Spleen (tissue), 7 donors: ENCODE data around the gene PSMD5.

ENCODE experiments used
- POLR2AphosphoS5 ChIP-seq, 3 donors: sonication (generic); formaldehyde crosslinking; IDR thresholded peaks; one replicate each; pipeline ENCODE4 v1.5.1; 2017; ENCODE audit warnings: antibody characterized with exemption in 3 of 3
- TF ChIP-seq, protein P1 (sequence below), 11 experiments: fragments of 200-600 bp in 7 of 11; fragments of 450-650 bp in 4 of 11; sonication (generic) in 4 of 11; IDR thresholded peaks in 8 of 11; conservative IDR thresholded peaks in 3 of 11; 1 replicate in 7 of 11; 2 replicates in 4 of 11; pipeline versions ENCODE4 v1.4.0 to v1.8.0; 2016 to 2021; ENCODE audit warnings: antibody characterized with exemption in 11 of 11, inconsistent platforms in 4 of 11, mild to moderate bottlenecking in 1 of 11
- donor health status: DM: no; HTN: no; CAD: no; lungs with moderate emphysema.
- donor health status: DM: no; HTN: no; CAD: no.
- donor health status: DM: no; HTN: no; CAD: no.

DNA sequence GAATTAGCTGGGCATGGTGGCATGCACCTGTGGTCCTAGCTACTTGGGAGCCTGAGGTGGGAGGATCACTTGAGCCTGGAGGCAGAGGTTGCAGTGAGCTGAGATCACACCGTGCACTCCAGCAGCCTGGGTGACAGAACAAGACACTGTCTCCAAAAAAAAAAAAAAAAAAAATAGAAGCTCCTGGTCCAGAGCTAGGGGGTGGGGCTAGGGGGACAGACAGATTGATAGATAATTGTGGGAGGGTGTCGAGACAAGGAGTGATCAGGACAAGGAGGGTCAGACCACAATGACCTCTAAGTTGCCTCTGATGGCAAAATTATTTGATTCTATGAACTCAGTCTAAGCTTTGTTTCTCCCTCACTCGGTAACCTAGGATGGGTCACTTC lies 40.9 kb upstream of the PSMD5 start:
- TF ChIP-seq, protein P1, sequence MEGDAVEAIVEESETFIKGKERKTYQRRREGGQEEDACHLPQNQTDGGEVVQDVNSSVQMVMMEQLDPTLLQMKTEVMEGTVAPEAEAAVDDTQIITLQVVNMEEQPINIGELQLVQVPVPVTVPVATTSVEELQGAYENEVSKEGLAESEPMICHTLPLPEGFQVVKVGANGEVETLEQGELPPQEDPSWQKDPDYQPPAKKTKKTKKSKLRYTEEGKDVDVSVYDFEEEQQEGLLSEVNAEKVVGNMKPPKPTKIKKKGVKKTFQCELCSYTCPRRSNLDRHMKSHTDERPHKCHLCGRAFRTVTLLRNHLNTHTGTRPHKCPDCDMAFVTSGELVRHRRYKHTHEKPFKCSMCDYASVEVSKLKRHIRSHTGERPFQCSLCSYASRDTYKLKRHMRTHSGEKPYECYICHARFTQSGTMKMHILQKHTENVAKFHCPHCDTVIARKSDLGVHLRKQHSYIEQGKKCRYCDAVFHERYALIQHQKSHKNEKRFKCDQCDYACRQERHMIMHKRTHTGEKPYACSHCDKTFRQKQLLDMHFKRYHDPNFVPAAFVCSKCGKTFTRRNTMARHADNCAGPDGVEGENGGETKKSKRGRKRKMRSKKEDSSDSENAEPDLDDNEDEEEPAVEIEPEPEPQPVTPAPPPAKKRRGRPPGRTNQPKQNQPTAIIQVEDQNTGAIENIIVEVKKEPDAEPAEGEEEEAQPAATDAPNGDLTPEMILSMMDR (IDR thresholded peaks at IDR 0.05 in 8 of 11, conservative IDR thresholded peaks at IDR 0.05 in 3 of 11), result no peak
- TF ChIP-seq POLR2AphosphoS5 (IDR thresholded peaks at IDR 0.05), result no peak
